Heart right ventricle (tissue), 16 donors: ENCODE measurements around the gene HSPA4. TPM values are rescaled to one million over a fixed set of nuclear protein-coding genes. Genes with fewer than 3 reads are reported as not detected.

Experiments used
- ATAC-seq, 8 donors: fragments of 200-7000 bp; cut with Tn5 transposase; one replicate each; pipeline ENCODE4 v1.9.1; 2020; ENCODE audit warnings: mild to moderate bottlenecking in 8 of 8, moderate library complexity in 8 of 8, moderate number of reproducible peaks in 1 of 8
- DNase-seq, 2 donors: peaks; one replicate each; pipeline ENCODE4 v3.0.0-alpha.2; 2020
- H3K27ac ChIP-seq, 10 donors: fragments of 200-600 bp; sonication (generic) in 2 of 10; one replicate each; pipeline versions ENCODE4 v1.5.0 to v1.8.0; 2020 to 2022; ENCODE audit warnings: mild to moderate bottlenecking in 3 of 10
- H3K27me3 ChIP-seq, 7 donors: fragments of 200-600 bp; one replicate each; pipeline ENCODE4 v1.8.0; 2021 to 2022; ENCODE audit warnings: mild to moderate bottlenecking in 2 of 7
- H3K36me3 ChIP-seq, 9 donors: fragments of 200-600 bp; sonication (generic) in 1 of 9; one replicate each; pipeline versions ENCODE4 v1.5.0 to v1.8.0; 2020 to 2022; ENCODE audit warnings: mild to moderate bottlenecking in 2 of 9
- H3K4me1 ChIP-seq, 9 donors: fragments of 200-600 bp; sonication (generic) in 1 of 9; one replicate each; pipeline versions ENCODE4 v1.5.0 to v1.8.0; 2020 to 2022; ENCODE audit warnings: mild to moderate bottlenecking in 4 of 9
- H3K4me3 ChIP-seq, 10 donors: fragments of 200-600 bp; sonication (generic) in 2 of 10; one replicate each; pipeline versions ENCODE4 v1.5.0 to v1.8.0; 2020 to 2022; ENCODE audit warnings: mild to moderate bottlenecking in 7 of 10, moderate library complexity in 2 of 10
- H3K9me3 ChIP-seq, 11 donors: fragments of 200-600 bp in 10 of 11; sonication (generic) in 2 of 11; one replicate each; pipeline versions ENCODE4 v1.5.0 to v1.8.0; 2013 to 2022; ENCODE audit warnings: mild to moderate bottlenecking in 2 of 11, control low read depth in 1 of 11, moderate library complexity in 1 of 11
- WGBS, 2 donors: extraction: QIAGEN DNeasy Blood & Tissue Kit; methylation state at CpG; one replicate each; pipeline ENCODE4 v1.1.7; 2013; ENCODE audit warnings: inconsistent platforms in 1 of 2; 5-methylcytosine and 5-hydroxymethylcytosine counted together
- intact Hi-C, 10 donors: fragments of 100-400 bp; cut with DNase I; formaldehyde crosslinking; loops; one replicate each; pipeline versions ENCODE4 v1.11.1 to v1.14.2; 2022
- polyA plus RNA-seq, 2 donors: library from polyadenylated mRNA; stranded (reverse); fragments of 200-250 nt; gene quantifications; one replicate each; pipeline ENCODE4 v1.2.3, GENCODE V29; 2013
- total RNA-seq, 10 donors: library from RNA; stranded (reverse); fragmentation: NEBNext Ultra II Directional in 3 of 10; extraction: Animal tissue kit (Norgen Biotek cat#: 25700) in 3 of 10; gene quantifications; one replicate each; pipeline versions ENCODE4 v1.2.1 to v1.2.4, GENCODE V29; 2021 to 2023
- TF ChIP-seq, protein P1 (sequence below), 9 donors: fragments of 200-600 bp; sonication (generic) in 2 of 9; IDR thresholded peaks; one replicate each; pipeline versions ENCODE4 v1.5.0 to v1.8.0; 2021 to 2022; ENCODE audit warnings: antibody characterized with exemption in 9 of 9, mild to moderate bottlenecking in 5 of 9, moderate library complexity in 1 of 9
- donor health status: Arrhythmogenic right ventricular cardiomyopathy.
- donor health status: ischemic (EF 13 %, LVEDD 7.1; RV severe dilation, severe dysfunction).
- donor health status: healthy with polysubstance abuse.
- donor health status: DM: no; HTN: yes; CAD: no.
- donor health status: DM: no; HTN: no; CAD: no.
- donor health status: ischemic (EF 25% LVEDD 6.9; RV normal size, moderate dysfunction).
- donor health status: ischemic (EF 25% LVEDD 5.7; RV mildly dilated, moderate dysfunction).
- donor health status: healthy.
- donor health status: DM: yes; HTN: yes; CAD: no.
- donor health status: Ischemic cardiomyopathy.
- donor health status: ischemic (EF 35%, LVEDD 5.7; RV mildly dilated, moderate dysfunction).
- donor health status: nonischemic (EF 11% LVEDD 7.7; RV severe dilation, severe dysfunction).
- donor health status: DM: yes; HTN: yes; CAD: no.
- donor health status: PGD.
- donor health status: ischemic (EF 29% LVEDD 5.4; RV normal size, mild dysfunction).
- donor health status: nonischemic (EF 23%, LVEDD 6.1; RV moderate dilation, normal function).

HSPA4 gene
- total and polyA plus RNA-seq, 12 donors, result 44.9 to 179 (median 111) TPM

DNA sequence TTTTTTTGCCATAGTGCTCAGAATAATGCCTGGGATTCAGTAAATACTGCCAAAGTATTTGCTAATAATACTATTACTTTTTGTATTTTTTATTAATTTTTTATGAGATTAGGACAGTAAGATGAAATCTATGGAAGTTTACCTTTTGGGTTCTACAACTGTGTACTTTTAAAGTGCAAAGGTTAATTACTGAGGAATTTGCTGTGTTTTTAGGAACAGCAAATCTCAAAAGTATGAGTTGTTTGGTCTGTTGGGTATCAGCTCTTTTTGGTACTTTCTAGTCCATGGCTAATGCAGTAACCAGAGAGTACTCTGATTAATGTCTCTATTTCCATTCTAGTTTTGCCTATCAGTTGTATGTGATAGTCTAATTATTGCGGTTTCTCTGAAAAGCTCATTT, 5.1 kb downstream of the HSPA4 start:
- no peaks in the 10 kb centered on the region for H3K9me3 ChIP-seq
- H3K27me3 ChIP-seq, result no peaks in the 10 kb centered on the region
- TF ChIP-seq, protein P1, sequence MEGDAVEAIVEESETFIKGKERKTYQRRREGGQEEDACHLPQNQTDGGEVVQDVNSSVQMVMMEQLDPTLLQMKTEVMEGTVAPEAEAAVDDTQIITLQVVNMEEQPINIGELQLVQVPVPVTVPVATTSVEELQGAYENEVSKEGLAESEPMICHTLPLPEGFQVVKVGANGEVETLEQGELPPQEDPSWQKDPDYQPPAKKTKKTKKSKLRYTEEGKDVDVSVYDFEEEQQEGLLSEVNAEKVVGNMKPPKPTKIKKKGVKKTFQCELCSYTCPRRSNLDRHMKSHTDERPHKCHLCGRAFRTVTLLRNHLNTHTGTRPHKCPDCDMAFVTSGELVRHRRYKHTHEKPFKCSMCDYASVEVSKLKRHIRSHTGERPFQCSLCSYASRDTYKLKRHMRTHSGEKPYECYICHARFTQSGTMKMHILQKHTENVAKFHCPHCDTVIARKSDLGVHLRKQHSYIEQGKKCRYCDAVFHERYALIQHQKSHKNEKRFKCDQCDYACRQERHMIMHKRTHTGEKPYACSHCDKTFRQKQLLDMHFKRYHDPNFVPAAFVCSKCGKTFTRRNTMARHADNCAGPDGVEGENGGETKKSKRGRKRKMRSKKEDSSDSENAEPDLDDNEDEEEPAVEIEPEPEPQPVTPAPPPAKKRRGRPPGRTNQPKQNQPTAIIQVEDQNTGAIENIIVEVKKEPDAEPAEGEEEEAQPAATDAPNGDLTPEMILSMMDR (IDR thresholded peaks at IDR 0.05), result no peak
- peaks cover 0 to 63% (median 44%) of the 10 kb centered on the region in 9 donors for H3K4me1 ChIP-seq
- 93 to 94% methylated on average over 1 of the region's 1 CpG for WGBS, 2 donors
- DNase-seq (no peak), ATAC-seq (no peak)
- no peak overlapping the region for H3K4me3 ChIP-seq
- H3K27ac ChIP-seq, result no peak overlapping the region
- H3K36me3 ChIP-seq, result no peaks in the 10 kb centered on the region
- intact Hi-C loops, result loop anchor here in 2 of 10 donors (10.0 kb wide), 1 partner anchor 92 kb away; the partner anchor contains the start of gene AFF4 (in 2 of the 2)

DNA sequence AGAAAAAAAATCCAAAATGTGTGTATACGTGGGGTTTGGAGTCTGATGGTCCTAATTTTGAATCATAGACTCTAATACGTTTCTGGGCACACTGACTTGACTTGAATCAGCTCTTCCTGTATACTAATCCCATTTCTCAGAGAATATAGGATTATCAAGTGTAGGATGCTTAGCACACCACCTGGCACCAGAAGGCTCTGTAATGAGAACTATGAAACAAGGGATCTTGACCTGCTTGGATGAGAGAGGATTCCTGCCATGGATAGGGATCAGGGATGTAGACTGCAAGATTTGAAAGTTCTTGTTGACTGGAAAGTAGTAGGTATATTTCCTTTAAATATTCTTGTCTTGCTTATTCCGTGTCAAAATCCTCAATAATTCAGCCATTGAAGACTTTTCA, 7.8 kb downstream of the HSPA4 start:
- no peak overlapping the region for H3K27ac ChIP-seq
- DNase-seq (no peak), ATAC-seq (no peak)
- H3K27me3 ChIP-seq, result no peaks in the 10 kb centered on the region
- H3K9me3 ChIP-seq, result no peaks in the 10 kb centered on the region
- intact Hi-C loops, result loop anchor here in 2 of 10 donors (10.0 kb wide), 1 partner anchor 95 kb away; the partner anchor contains the start of gene AFF4 (in 2 of the 2)
- peaks cover 0 to 1% (median 0%) of the 10 kb centered on the region in 9 donors for H3K36me3 ChIP-seq
- peaks cover 0 to 60% (median 44%) of the 10 kb centered on the region in 9 donors for H3K4me1 ChIP-seq
- TF ChIP-seq, protein P1 (IDR thresholded peaks at IDR 0.05), result no peak
- no peak overlapping the region for H3K4me3 ChIP-seq
- WGBS, 2 donors, result 76 to 84% methylated on average over 3 of the region's 3 CpGs

DNA sequence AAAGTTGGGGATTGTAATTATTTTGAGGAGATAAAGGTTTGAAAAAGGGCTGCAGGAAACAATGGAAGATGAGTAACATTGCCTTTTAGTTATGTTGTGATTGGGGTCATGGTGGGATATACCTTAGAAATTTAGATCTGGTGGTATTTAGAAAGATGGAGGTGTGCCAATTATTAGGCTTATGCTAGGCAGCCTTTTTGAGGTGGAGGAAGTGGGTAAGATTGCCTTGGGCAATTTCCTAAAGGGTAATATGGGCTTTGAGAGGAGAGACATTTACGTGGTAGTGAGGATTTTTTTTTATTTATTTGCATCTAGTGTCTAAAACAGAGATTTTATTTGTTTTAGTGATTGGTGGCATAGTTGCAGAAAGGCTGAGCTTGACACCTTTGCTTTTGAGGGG, 10.5 kb downstream of the HSPA4 start:
- 90 to 93% methylated on average over 1 of the region's 1 CpG for WGBS, 2 donors
- Histone ChIP-seq H3K36me3 (peaks cover 0 to 28% (median under 1%) of the 10 kb centered on the region in 9 donors), H3K27me3 (no peaks in the 10 kb centered on the region), H3K4me1 (peaks cover 0 to 48% (median 30%) of the 10 kb centered on the region in 9 donors), H3K27ac (no peak overlapping the region), H3K9me3 (no peaks in the 10 kb centered on the region), H3K4me3 (no peak overlapping the region)
- ATAC-seq (no peak), DNase-seq (no peak)
- intact Hi-C loops, result no loop called here
- TF ChIP-seq, protein P1 (IDR thresholded peaks at IDR 0.05), result no peak

DNA sequence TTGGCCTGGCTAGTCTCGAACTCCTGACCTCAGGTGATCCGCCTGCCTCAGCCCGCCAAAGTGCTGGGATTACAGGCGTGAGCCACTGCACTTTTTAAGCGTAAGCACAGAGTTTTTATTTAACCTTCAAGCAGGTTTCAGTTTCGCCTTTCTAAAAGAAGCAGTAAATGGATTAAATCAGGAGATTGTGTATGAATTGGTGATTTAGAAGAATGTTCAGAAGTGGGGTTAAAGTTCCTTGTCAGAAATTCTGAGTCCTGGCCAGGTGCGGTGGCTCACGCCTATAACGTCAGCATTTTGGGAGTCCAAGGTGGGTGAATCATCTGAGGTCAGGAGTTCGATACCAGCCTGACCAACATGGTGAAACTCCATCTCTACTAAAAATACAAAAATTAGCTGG, 12.2 kb downstream of the HSPA4 start:
- peaks cover 0 to 44% (median 12%) of the 10 kb centered on the region in 9 donors for H3K36me3 ChIP-seq
- H3K27me3 ChIP-seq, result no peaks in the 10 kb centered on the region
- H3K4me3 ChIP-seq, result no peak overlapping the region
- intact Hi-C loops, result no loop called here
- TF ChIP-seq, protein P1 (IDR thresholded peaks at IDR 0.05), result no peak
- H3K4me1 ChIP-seq, result peaks cover 0 to 34% (median 18%) of the 10 kb centered on the region in 9 donors
- 87 to 88% methylated on average over 10 of the region's 10 CpGs for WGBS, 2 donors
- no peak for ATAC-seq
- H3K9me3 ChIP-seq, result no peaks in the 10 kb centered on the region
- H3K27ac ChIP-seq, result no peak overlapping the region
- no peak for DNase-seq
